K562 (cell line): ENCODE measurements around the gene COL4A2. TPM values are rescaled to one million over a fixed set of nuclear protein-coding genes. Genes with fewer than 3 reads are reported as not detected.

Experiments
- GMEB1 ChIP-seq: fragments of 250-450 bp; sonication (Bioruptor Pico); IDR thresholded peaks from 2 replicates; pipeline ENCODE4 v1.4.0; 2020; ENCODE audit warnings: mild to moderate bottlenecking
- MTA1 ChIP-seq: fragments of 450-650 bp; IDR thresholded peaks from 2 replicates; pipeline ENCODE4 v1.6.1; 2017; ENCODE audit warnings: borderline replicate concordance
- POLR3A ChIP-seq: IDR thresholded peaks from 2 replicates; pipeline ENCODE4 v1.6.1; 2011; ENCODE audit warnings: borderline replicate concordance, mild to moderate bottlenecking, moderate library complexity; ENCODE audit not compliant: insufficient read length, insufficient read depth; ENCODE audit errors: extremely low read depth
- ZBTB11 ChIP-seq, 3 experiments: fragments of 200-800 bp in 1 of 3; fragments of 250-450 bp in 1 of 3; fragments of 450-650 bp in 1 of 3; sonication (Bioruptor Pico) in 1 of 3; sonication (Bioruptor generic) in 1 of 3; formaldehyde crosslinking in 1 of 3; IDR thresholded peaks; 2 replicates each; pipeline versions ENCODE4 v1.6.1 to v1.8.0; 2016 to 2022; ENCODE audit warnings: mild to moderate bottlenecking in 2 of 3, missing genetic modification characterization in 2 of 3, missing compliant biosample characterization in 1 of 3, moderate library complexity in 1 of 3
- polyA plus RNA-seq, 8 experiments: library from polyadenylated mRNA; depleted of rRNA in 4 of 8; stranded (reverse) in 5 of 8; unstranded in 3 of 8; fragments of >200 nt; fragmentation: Nextera tagmentation in 2 of 8; fragmentation: Illumina TruSeq in 1 of 8; extraction: Ambion mirVana in 2 of 8; extraction: Trizol in 1 of 8; gene quantifications; 2 replicates each; pipeline versions ENCODE4 v1.2.1 to v1.2.3, GENCODE V29; 2011 to 2014; ENCODE audit warnings: inconsistent platforms in 1 of 8, missing spikeins in 1 of 8
- total RNA-seq, 7 experiments: library from RNA; depleted of rRNA in 6 of 7; stranded (reverse); fragments of >200 nt in 6 of 7; fragmentation: Illumina TruSeq in 2 of 7; extraction: Trizol in 2 of 7; gene quantifications; 2 replicates each; pipeline versions ENCODE4 v1.2.1 to v1.2.3, GENCODE V29; 2011 to 2021; ENCODE audit warnings: low replicate concordance in 1 of 7
- TF ChIP-seq, protein P1 (sequence below): fragments of 250-450 bp; sonication (Bioruptor Pico); IDR thresholded peaks from 2 replicates; pipeline ENCODE4 v1.8.0; 2022; ENCODE audit warnings: inconsistent platforms

The COL4A2 gene
- total and polyA plus RNA-seq, 9 of the 15 experiments (the other 6 are each of a cell fraction or from before 2014, with no cell fraction given) = 0.13 to 15.2 (median 8.1) TPM

- no peak for TF ChIP-seq GMEB1 (CRISPR knock-in tag)
- TF ChIP-seq POLR3A = no peak
- TF ChIP-seq, protein P1, sequence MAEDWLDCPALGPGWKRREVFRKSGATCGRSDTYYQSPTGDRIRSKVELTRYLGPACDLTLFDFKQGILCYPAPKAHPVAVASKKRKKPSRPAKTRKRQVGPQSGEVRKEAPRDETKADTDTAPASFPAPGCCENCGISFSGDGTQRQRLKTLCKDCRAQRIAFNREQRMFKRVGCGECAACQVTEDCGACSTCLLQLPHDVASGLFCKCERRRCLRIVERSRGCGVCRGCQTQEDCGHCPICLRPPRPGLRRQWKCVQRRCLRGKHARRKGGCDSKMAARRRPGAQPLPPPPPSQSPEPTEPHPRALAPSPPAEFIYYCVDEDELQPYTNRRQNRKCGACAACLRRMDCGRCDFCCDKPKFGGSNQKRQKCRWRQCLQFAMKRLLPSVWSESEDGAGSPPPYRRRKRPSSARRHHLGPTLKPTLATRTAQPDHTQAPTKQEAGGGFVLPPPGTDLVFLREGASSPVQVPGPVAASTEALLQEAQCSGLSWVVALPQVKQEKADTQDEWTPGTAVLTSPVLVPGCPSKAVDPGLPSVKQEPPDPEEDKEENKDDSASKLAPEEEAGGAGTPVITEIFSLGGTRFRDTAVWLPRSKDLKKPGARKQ (CRISPR knock-in tag) = no peak
- no peak for TF ChIP-seq ZBTB11 (CRISPR knock-in tag; IDR thresholded peaks at IDR 0.05)
- TF ChIP-seq MTA1 = no peak
Measured at GRCh38 chr13:110376120-110376519, 69.0 kb downstream of the COL4A2 start (continued).
